Transverse colon (tissue), 4 donors: Measurements from ENCODE around the gene TUT7.

ENCODE experiments used
- CTCF ChIP-seq, 5 experiments: fragments of 200-600 bp in 3 of 5; fragments of 450-650 bp in 2 of 5; sonication (generic) in 3 of 5; IDR thresholded peaks; 1 replicate in 2 of 5; 2 replicates in 3 of 5; pipeline ENCODE4 v1.5.1; 2016 to 2017; ENCODE audit warnings: antibody characterized with exemption in 5 of 5, inconsistent platforms in 3 of 5, mild to moderate bottlenecking in 2 of 5, moderate library complexity in 1 of 5
- POLR2AphosphoS5 ChIP-seq, 3 donors: sonication (generic); formaldehyde crosslinking; IDR thresholded peaks; one replicate each; pipeline ENCODE4 v1.6.1; 2016; ENCODE audit warnings: antibody characterized with exemption in 3 of 3

- TF ChIP-seq POLR2AphosphoS5 (IDR thresholded peaks at IDR 0.05) (no peak), CTCF (IDR thresholded peaks at IDR 0.05) (no peak)
Observed at GRCh38 chr9:86341007-86341491, 13.2 kb downstream of the TUT7 start.
